Bronchial epithelial cell (primary cell): ENCODE measurements around the gene SLC38A1. TPM values are rescaled to one million over a fixed set of nuclear protein-coding genes. Genes with fewer than 3 reads are reported as not detected.

Experiments
- DNase-seq: peaks from one replicate; pipeline ENCODE4 v3.0.0-alpha.2; 2010; ENCODE audit warnings: low read depth
- FAIRE-seq: peaks from 2 replicates; lab custom pipeline; 2011; peaks lifted over from hg19 to GRCh38; lab: Jason Lieb, UNC
- H3K27me3 ChIP-seq: 2 replicates; pipeline ENCODE4 v1.5.1; 2011; ENCODE audit warnings: low read length; ENCODE audit not compliant: control insufficient read depth, insufficient read depth
- H3K36me3 ChIP-seq: 2 replicates; pipeline ENCODE4 v1.5.1; 2011; ENCODE audit warnings: low read length; ENCODE audit not compliant: control insufficient read depth, insufficient read depth
- H3K4me3 ChIP-seq: 2 replicates; pipeline ENCODE4 v1.5.1; 2011; ENCODE audit warnings: mild to moderate bottlenecking, low read depth, low read length, control low read depth
- total RNA-seq: library from RNA; depleted of rRNA; stranded (reverse); fragments of >200 nt; gene quantifications from 2 replicates; pipeline ENCODE4 v1.2.1, GENCODE V29; 2014
- TF ChIP-seq, protein P1 (sequence below): IDR thresholded peaks from 2 replicates; pipeline ENCODE4 v1.5.1; 2011; ENCODE audit warnings: mild to moderate bottlenecking, moderate library complexity, low read length, control low read depth, inconsistent platforms; ENCODE audit not compliant: insufficient read depth, severe bottlenecking

The SLC38A1 gene
- 188 and 263 TPM in 2 replicates for total RNA-seq

DNA sequence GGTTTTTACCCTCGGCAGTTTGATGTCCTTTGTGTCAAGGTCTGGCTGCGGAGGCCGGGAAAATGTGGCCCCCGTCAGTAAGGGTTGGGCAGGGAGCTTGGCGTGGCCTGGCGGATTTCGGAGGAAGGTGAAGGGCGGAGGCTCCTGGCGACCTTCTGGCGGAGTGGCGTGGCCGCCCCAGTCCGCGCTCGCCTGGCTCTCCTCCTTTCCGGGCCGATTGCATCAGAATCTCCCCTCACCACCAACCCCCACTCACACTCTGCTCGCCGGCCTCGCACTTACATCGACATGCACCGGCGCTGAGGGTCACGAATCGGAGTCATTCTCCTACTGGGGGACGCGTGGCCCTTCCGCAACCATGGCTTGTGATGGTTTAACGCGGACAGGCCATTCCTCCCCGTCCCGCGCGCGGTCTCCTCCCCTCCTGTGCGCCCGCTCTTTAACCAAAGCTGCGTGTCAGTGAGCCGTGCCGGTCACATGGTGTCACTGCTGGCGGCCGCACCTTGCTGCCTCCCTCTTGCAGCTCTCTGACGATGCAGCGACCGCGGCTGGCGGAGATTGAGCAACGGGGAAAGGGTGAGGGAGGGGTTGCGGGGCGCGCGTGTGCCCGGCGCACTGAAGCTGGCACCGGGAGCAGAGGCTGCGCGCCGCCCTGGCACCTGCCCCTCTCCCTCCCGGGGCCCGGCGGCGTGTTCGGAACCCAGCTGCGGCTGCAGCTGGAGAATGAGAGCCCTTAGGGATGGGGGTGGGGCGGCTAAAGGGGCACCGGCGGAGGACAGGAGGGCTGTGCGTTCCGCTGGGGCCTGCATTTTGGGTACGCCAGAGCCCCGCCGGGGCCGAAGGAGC, at the start of gene SLC38A1:
SLC38A1 (minus strand) TSS at position 461 of the 846 bp plus-strand sequence. CDS start 29,243 bp downstream, outside the sequence.
- TF ChIP-seq, protein P1, sequence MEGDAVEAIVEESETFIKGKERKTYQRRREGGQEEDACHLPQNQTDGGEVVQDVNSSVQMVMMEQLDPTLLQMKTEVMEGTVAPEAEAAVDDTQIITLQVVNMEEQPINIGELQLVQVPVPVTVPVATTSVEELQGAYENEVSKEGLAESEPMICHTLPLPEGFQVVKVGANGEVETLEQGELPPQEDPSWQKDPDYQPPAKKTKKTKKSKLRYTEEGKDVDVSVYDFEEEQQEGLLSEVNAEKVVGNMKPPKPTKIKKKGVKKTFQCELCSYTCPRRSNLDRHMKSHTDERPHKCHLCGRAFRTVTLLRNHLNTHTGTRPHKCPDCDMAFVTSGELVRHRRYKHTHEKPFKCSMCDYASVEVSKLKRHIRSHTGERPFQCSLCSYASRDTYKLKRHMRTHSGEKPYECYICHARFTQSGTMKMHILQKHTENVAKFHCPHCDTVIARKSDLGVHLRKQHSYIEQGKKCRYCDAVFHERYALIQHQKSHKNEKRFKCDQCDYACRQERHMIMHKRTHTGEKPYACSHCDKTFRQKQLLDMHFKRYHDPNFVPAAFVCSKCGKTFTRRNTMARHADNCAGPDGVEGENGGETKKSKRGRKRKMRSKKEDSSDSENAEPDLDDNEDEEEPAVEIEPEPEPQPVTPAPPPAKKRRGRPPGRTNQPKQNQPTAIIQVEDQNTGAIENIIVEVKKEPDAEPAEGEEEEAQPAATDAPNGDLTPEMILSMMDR = no peak
- Histone ChIP-seq H3K36me3 (no peaks in the 10 kb centered on the region), H3K27me3 (no peaks in the 10 kb centered on the region), H3K4me3 (peak within 1 kb of the TSS; percentile 75)
- FAIRE-seq (no peak), DNase-seq (peak; percentile 73)

DNA sequence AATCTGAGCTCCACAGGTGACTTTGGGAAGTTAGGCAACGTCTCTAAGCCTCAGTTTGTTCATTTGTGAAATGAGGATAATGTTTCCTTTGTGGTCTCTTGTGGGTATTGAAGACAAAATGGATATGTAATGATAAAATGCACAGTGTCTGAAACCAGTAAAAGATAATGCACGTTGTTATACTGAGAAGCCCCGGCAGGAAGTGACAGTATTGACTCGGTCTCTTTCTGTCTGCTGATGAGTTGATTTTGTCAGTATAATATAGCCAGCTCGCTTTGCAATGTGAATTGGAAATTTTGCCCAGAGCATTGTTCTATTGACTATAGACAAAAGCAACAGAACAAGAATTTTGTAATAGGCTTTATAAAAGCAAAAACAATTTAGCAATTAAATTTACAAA, 49.2 kb upstream of the SLC38A1 start:
- FAIRE-seq = no peak
- H3K27me3 ChIP-seq = no peaks in the 10 kb centered on the region
- H3K4me3 ChIP-seq = no peak overlapping the region
- no peaks in the 10 kb centered on the region for H3K36me3 ChIP-seq
- TF ChIP-seq, protein P1 = no peak
- DNase-seq = no peak

DNA sequence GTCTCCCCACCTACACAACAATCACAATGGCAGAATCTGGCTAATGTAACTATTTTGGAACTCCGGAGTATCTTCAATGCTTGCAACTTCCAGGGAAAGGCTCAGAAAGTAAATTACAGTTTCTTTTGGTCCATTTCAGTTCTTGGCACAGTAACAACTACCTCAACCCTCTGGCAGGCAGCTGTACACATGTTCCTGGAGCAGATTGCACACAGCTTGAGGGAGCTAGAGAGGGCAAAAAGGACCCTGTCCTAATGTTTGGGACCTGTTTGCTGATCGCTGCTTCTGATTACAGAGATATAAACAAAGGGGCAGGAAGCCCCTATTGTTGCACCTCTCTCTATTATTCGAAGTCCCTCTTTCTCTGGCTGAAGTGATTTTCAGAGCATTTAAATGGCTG, 35.2 kb upstream of the SLC38A1 start:
- TF ChIP-seq, protein P1 = no peak
- no peak for DNase-seq
- FAIRE-seq = no peak
- no peaks in the 10 kb centered on the region for H3K27me3 ChIP-seq
- no peaks in the 10 kb centered on the region for H3K36me3 ChIP-seq
- H3K4me3 ChIP-seq = no peak overlapping the region

DNA sequence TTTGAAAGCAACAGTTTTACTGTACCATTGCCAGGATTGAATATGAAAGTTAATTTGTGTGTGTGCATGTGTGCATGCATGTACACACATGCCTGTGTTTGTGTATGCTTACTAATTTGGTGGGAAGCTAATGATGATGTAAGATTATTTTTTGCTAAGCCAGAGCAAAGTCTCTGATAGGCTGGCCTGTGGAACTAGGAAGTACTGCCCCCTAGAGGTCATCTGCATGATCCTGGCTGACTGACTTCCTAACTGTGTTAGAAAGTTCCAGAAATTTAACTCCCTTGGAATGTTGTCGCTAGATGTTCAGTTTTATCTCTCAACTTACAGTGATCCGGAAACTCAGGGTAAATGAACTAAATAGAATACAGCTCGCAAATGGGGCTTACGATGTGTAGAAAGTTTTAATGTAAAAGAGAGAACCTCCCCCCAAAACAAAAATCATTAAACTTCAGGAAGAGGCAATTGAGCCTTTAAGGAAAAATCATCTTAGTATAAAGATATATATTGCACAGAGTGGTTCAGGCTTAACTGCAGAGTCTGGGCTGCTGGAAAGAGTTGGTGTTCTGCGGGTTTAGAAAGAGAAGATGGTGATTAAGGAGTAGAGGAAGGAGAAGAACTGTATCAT, 34.3 kb upstream of the SLC38A1 start:
- Histone ChIP-seq H3K36me3 (no peaks in the 10 kb centered on the region), H3K27me3 (no peaks in the 10 kb centered on the region), H3K4me3 (no peak overlapping the region)
- DNase-seq (peak; percentile 78), FAIRE-seq (no peak)
- TF ChIP-seq, protein P1 = peak; percentile 53

DNA sequence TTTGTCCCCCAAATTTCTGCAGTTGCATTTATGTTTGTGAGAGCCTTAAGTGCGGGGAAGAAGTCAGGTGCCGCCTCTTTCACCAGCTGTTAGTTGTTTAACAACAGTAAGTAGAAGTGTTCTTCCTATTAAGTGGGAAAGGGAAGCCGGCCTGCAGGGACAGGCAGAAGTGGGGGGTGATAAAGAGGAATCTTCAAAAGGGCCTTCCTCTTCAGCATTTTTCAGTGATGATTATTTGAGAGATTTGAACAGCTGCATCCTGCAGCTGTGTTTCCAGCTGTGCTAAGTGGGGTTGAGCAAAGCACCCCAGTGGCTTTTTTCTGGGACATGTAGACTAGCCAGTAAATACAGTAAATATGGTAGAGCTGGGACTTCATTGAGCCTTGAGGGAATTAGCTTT, 32.1 kb upstream of the SLC38A1 start:
- Histone ChIP-seq H3K36me3 (no peaks in the 10 kb centered on the region), H3K4me3 (no peak overlapping the region), H3K27me3 (no peaks in the 10 kb centered on the region)
- TF ChIP-seq, protein P1 = no peak
- peak; percentile 27 for DNase-seq
- no peak for FAIRE-seq
